ENCODE results near the gene UIMC1. TPM values are rescaled to one million over a fixed set of nuclear protein-coding genes. Genes with fewer than 3 reads are reported as not detected.

UIMC1 gene
- total RNA-seq, 1 donor from 2014 or later = 39.1 TPM

DNA sequence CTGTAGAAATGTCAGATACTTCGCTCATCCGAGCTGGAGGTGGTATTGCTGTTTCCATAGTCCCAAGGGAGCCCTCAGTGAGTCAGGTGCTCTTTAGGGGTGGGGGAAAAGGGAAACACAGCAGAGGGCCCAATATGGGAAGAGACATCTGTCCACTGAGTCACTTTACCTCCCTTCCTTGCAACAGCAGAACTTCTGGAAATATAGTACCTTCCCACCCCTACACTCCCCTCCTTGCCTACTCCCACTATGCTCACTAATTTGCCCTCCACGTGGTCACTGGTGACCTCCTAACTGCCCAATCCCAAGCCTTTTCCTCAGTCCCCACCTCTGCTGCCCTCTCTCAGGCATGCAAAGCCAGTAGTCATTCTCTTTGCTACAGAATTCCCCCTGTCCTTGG, 109.3 kb downstream of the UIMC1 start:
- DNase-seq (ENCODE audit: extremely low spot score, unreplicated experiment) = no peak
- Mint-ChIP-seq H3K36me3 (peaks cover 4% of the 10 kb centered on the region), H3K9me3 (no peaks in the 10 kb centered on the region), H3K4me1 (ENCODE audit: unreplicated experiment) (peaks cover 3% of the 10 kb centered on the region), H3K4me3 (no peak overlapping the region), H3K27me3 (peaks cover 16% of the 10 kb centered on the region), H3K27ac (peak overlapping the region; percentile 9)
- TF ChIP-seq CTCF (conservative IDR thresholded peaks at IDR 0.05) = no peak

DNA sequence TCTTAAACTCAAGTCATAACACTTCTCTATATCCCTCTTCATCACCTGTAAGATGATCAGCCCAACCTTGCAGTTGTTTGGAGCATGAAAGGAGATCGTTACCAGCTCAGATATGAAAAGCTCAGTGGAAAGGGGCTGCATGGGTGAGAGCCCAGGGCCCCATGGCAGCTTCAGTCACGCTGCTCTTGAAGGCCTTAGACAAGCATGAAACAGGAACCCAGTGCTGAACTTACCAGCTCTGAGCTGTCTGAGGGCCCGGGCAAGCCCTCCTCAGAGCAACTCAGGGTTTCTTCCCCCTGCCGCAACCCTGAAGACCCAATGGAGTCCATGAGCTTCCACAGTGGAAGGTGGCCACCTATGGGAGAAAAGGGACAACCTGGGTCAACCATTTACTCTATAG, 110.7 kb downstream of the UIMC1 start:
- H3K27ac Mint-ChIP-seq = no peak overlapping the region
- no peak for DNase-seq (ENCODE audit: extremely low spot score, unreplicated experiment)
- H3K4me3 Mint-ChIP-seq = no peak overlapping the region
- no peak for TF ChIP-seq CTCF (conservative IDR thresholded peaks at IDR 0.05)
- no peaks in the 10 kb centered on the region for H3K4me1 Mint-ChIP-seq (ENCODE audit: unreplicated experiment)
- H3K27me3 Mint-ChIP-seq = peaks cover 23% of the 10 kb centered on the region
- H3K36me3 Mint-ChIP-seq = no peaks in the 10 kb centered on the region
- no peaks in the 10 kb centered on the region for H3K9me3 Mint-ChIP-seq

GRCh38 chr5:176894298-176894697, 112.3 kb downstream of the UIMC1 start:
- H3K4me1 Mint-ChIP-seq (ENCODE audit: unreplicated experiment) = no peaks in the 10 kb centered on the region
- no peak overlapping the region for H3K27ac Mint-ChIP-seq
- no peaks in the 10 kb centered on the region for H3K36me3 Mint-ChIP-seq
- no peak for DNase-seq (ENCODE audit: extremely low spot score, unreplicated experiment)
- no peak overlapping the region for H3K4me3 Mint-ChIP-seq
- no peaks in the 10 kb centered on the region for H3K9me3 Mint-ChIP-seq
- H3K27me3 Mint-ChIP-seq = peaks cover 26% of the 10 kb centered on the region
- TF ChIP-seq CTCF (conservative IDR thresholded peaks at IDR 0.05) = no peak

DNA sequence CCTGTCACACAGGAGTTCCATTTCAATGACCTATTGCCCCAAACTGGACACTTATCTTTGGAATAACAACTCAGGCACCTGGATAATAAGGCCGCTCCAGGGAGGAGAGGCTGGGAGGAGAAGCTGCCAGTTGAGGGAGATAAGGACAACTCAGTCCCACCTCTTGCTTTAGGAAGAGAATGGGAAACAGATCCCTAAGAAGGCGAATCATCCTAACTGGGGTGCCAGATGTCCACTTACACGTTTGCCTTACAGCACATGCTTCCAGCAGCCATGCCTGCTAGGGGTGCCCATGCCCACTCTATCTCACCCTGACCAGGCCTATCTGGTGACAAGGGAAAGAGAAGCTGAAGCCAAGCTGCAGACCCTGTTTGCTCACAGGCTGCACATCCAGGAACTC, 113.9 kb downstream of the UIMC1 start:
- H3K4me1 Mint-ChIP-seq (ENCODE audit: unreplicated experiment) = no peaks in the 10 kb centered on the region
- no peak overlapping the region for H3K4me3 Mint-ChIP-seq
- H3K9me3 Mint-ChIP-seq = no peaks in the 10 kb centered on the region
- H3K27me3 Mint-ChIP-seq = peaks cover 21% of the 10 kb centered on the region
- peak; percentile 43 for DNase-seq (ENCODE audit: extremely low spot score, unreplicated experiment)
- no peak for TF ChIP-seq CTCF (conservative IDR thresholded peaks at IDR 0.05)
- H3K36me3 Mint-ChIP-seq = no peaks in the 10 kb centered on the region
- no peak overlapping the region for H3K27ac Mint-ChIP-seq

GRCh38 chr5:176891331-176891958, 115.1 kb downstream of the UIMC1 start:
- DNase-seq (ENCODE audit: extremely low spot score, unreplicated experiment) = no peak
- H3K9me3 Mint-ChIP-seq = no peaks in the 10 kb centered on the region
- H3K4me3 Mint-ChIP-seq = no peak overlapping the region
- H3K4me1 Mint-ChIP-seq (ENCODE audit: unreplicated experiment) = no peaks in the 10 kb centered on the region
- TF ChIP-seq CTCF (conservative IDR thresholded peaks at IDR 0.05) = no peak
- H3K27me3 Mint-ChIP-seq = peaks cover 16% of the 10 kb centered on the region
- H3K36me3 Mint-ChIP-seq = no peaks in the 10 kb centered on the region
- no peak overlapping the region for H3K27ac Mint-ChIP-seq

Measured in type B pancreatic cell (in vitro differentiated cells).